PC-3 (cell line): ENCODE results near the gene CRY1.

Source experiments
- CTCF ChIP-seq: fragments of 300-600 bp; sonication (generic); conservative IDR thresholded peaks from 2 replicates; pipeline ENCODE4 v1.5.1; 2017; ENCODE audit warnings: antibody characterized with exemption, low read depth, mild to moderate bottlenecking, low read length
- EZH2 ChIP-seq: fragments of 300-600 bp; sonication (generic); IDR thresholded peaks from one replicate; pipeline ENCODE4 v1.6.1; 2017; ENCODE audit warnings: antibody characterized with exemption, mild to moderate bottlenecking, low read length; ENCODE audit not compliant: unreplicated experiment

- TF ChIP-seq EZH2 (no peak), CTCF (peak; percentile 96)
These were observed 38.7 kb upstream of the CRY1 start for GRCh38 chr12:107131832-107132616.
